EL (cell line): Measurements from ENCODE around the gene GAREM1.
"Not testable (repeated sequence)": the region's sequence is repeated elsewhere in the genome, so short reads cannot be mapped to it uniquely, and the experiment has no call there.

ENCODE experiments used
- DNase-seq: peaks from one replicate; pipeline ENCODE4 v3.0.0-alpha.2; 2016

The GAREM1 gene

DNA sequence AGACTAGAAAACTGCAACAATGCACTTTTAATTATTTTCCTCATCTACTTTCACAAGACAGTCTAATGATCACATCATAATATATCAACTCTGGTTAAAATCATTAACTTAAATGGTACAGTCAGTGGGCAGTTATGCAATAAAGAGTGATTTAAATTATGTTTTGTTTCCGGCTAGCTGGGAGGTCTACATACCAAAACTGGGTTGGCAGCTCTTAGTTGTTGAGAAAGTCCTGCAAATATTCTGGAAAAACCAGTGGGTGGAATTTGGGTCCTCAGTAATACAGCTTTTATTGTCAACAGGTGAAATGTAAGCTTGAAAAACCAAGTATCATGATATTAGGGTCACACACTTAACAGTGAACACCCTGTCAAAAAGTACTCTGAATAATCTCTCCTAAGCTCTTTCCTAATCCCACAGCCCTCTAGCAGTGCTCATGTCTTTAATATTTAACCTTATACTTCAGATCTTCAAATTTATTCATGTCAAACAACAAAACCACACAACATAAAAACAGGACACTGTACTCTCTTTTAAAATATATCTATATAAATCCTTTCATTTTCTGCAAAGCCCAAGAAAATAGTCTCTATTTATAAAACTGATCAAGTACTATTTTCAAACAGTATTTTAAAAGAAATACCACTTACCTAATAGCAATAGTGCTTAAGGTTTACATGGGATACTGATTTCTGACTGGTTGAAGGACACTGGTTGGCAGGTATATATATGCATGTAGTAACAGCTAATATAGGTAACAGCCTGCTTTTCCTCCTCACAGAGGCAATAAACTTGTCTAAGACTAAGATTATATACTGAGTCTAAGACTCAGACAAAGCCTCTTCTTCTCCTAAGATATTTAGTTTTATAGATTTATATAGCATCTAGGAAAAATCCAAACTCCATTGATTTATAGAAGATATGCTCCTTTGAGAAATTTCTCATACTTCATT, 103.8 kb downstream of the GAREM1 start:
- no peak for DNase-seq

DNA sequence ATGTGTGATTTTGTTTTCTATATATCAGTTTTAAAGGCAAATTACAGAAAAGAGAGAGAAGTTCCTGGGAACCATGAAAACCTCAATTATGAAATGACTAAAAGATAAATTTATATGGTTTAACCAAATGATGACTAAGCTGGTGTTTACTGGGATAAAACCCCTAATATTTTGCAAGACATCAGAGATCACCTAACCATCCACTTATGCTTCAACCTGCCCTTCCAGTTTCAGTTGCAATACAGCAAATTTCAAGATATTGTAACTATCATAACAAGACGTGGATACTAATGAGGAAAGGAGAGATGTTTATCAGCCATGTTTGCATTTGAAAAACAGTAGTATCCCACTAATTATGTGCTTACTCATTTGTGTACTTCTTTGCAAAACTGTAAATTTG, 108.2 kb downstream of the GAREM1 start:
- no peak for DNase-seq

DNA sequence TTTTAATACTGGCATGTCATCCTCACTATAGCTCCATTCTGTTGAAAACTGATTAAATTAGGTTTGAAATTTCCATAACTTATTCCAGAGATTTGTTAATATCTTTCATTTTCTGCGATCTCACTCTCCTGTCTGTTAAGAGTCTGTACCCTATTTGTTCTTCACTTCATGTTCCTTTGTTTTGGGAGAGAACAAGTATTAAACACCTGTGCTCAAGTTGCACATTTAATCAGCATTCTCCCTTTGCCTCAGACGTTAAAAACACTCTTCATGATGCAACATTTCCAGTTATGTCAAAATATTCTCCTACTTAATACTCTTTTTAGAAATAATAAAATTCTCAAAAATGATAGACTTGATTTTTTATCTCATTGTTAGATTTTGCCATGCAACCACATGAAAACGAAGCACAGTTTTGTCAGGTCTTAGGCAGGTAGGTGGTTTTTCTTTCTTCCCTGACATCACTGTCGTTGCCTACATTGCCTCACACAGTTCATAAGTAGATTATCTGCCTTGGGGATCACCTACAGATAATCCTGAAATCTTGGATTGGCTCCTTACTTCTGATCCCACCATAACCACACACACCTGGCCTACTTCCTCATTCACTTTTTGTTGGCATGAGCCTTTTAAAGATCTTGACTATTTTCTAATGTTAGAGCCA, 109.9 kb downstream of the GAREM1 start:
- no peak for DNase-seq

DNA sequence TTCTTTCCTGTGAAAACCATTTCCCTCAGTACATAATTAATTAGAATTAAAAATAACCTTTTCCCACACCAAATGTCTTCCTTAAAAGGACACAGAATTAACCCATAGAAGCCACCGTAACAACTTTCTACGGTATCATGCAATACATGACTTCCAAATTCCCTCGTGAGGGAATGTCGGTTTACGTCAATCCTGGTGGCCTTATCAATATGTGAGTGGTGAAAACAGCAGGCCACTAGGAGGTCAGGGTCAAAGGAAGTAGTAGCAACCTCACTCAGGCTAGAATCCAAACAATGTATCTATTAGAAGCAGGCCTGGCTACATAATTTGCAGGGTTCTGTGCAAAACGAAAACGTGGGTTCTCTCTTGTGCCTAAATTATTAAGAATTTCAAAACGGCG, 112.2 kb downstream of the GAREM1 start:
- DNase-seq = no peak

DNA sequence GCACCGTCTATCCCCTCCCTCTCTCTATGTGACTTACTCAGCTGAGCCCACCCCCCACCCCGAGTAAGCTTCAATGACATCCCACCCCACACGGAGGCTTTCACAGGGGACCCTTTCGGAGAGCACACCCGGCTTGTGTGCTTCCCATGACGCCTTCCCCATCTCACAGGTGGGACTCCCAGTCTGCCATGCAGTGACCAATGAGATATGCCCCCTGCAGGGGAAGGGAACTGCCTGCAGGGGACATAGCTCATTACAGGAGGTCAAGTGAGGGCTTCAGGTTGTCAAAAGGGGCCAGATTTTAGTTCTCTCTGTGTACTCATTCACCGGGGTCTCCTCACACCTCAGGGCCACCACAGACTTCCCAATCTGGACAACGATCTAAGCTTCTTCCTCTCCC, 112.6 kb downstream of the GAREM1 start:
- no peak for DNase-seq

DNA sequence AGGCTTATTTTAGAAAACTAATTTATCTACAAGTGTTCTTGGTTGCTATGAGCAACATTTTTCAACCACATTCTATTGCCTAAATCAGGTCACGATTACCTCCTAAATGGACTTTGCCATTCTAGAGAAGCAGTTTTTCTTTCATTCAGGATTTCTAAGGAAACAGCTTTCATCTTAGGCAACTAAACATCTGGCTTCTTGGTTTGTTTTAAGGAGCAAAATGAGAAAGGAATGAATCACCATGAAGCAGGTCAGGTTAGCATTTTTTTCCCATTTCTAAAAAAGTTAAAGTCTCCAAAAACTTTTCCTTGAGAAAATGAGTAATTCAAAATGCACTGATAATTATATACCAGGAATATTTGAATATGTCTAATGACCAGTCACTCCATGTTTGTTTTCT, 114.8 kb downstream of the GAREM1 start:
- no peak for DNase-seq

DNA sequence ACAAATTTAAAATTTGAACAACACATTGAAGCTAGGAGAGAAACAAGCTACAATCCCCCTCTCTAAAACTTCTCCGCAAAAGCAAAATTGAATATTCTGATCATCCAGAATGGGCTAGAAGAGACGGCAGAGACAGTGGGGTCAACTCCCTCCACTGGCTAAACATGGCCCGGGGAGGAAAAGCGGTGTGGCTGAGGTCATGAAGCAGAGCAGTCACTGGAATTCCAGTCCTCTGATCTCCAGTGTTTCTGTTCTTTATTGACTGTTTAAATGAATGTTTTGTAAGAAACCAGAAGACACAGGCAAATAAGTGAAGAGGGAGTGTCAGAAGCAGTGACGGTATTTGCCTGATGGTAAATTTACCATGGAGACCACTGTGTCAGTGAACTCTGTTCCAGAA, 116.2 kb downstream of the GAREM1 start:
- no peak for DNase-seq

DNA sequence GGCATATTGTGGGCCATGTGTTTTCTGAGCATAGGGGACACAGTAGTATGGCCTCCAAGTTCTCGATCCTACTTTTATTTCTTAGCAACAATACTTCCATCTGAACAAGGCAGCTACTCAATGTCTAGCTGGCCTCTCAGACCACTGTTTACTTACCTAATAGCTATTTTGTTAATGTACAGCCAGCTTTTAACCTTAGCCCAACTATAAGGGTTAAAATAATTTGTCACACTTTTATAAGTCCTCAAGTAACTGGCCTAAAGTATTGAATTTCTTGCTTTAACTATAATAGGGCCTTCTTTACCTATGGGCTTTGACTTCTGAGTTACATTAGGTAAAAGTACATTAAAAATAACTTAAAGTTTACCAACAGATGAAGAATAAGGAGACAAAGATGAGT, 117.4 kb downstream of the GAREM1 start:
- no peak for DNase-seq

DNA sequence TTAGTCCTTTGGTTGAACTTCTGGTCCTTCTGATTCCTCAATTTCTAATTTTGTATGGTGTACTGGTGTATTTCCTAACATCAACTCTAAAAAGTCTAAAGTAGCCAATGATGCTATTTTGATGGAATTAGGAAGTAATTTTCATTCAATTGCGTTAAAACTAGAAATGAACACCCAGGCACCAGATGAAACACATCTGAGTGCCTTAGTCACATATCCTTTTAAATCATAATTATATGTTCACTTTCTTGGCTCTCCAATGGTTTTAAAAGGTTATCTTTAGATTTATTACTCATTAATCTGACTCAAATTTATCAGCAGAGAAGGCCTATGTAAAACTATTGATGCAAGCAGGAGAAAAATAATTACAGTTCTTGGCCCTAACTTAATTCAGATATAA, 119.7 kb downstream of the GAREM1 start:
- no peak for DNase-seq

DNA sequence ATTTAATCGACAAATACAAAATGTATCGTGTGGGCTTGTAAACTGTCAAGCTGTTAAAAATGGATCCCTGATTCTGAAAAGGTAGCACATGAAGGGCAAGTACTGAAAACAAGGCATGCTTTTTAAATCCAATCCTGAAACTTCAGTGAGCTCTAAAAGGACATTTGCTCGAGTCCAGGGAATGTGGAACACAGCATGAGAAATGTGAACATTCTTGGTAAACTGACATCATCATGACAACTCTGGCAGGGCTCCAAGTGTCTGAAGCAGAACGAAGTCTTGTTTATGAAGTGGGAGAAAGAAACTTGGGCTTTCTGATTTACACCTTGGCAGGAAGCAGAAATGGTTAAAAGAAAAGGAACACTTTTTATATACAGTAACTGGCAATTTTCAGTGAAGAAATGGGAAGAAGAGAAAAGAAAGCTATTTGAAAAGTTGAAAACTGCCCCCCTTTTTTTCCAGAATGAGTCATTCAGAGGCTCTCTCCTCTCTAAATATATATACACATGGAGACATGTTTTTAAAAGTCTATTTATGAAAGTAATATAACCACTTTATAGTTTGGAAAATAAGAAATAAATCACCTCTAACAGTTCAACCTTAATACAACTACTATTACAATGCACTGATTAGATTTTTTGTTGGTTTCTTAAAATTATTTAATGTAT, 120.8 kb downstream of the GAREM1 start:
- peak; percentile 75 for DNase-seq

DNA sequence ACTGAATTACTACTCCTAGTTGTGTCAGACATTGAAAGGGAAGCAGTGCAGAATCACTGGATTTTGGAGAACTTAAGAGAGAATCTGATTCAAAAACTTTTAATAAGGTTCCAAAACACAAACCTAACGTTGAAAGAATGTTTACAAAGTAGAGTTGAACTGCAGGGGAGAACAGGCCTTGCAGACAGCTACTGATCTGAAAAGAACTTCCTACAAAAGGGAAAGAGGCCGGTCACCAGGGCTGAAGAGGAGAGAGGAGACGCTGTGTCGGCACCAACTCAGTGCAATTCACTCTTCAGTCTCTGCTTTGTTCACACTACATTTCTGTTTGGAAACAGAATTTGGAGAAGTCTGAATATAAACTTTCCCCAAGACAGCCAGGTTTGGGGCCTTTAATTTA, 124.0 kb downstream of the GAREM1 start:
- DNase-seq = no peak

DNA sequence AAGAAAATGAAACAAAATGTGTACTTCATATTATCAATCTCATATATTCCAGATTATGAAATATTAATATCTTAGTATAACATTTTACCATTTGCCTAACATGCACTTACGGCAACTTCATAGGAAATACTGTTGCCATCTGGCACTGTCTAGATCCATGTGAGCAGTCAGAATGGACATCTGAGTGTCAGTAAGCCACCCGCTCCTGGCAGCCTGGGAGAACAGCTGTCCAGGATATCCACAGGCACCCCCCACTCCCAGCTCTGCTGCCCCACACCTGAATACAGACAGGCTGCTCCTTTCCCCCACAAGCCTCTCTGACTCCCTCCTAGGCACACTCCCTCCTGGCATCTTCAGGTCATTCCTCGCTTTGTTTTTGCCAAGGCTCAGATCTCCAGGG, 127.0 kb downstream of the GAREM1 start:
- no peak for DNase-seq

DNA sequence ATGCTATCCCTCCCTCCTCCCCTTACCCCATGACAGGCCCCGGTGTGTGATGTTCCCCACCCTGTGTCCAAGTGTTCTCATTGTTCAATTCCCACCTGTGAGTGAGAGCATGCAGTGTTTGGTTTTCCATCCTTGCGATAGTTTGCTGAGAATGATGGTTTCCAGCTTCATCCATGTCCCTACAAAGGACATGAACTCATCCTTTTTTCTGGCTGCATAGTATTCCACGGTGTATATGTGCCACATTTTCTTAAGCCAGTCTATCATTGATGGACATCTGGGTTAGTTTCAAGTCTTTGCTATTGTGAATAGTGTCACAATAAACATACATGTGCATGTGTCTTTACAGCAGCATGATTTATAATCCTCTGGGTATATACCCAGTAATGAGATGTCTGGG, 129.6 kb downstream of the GAREM1 start:
- DNase-seq = not testable (repeated sequence)

DNA sequence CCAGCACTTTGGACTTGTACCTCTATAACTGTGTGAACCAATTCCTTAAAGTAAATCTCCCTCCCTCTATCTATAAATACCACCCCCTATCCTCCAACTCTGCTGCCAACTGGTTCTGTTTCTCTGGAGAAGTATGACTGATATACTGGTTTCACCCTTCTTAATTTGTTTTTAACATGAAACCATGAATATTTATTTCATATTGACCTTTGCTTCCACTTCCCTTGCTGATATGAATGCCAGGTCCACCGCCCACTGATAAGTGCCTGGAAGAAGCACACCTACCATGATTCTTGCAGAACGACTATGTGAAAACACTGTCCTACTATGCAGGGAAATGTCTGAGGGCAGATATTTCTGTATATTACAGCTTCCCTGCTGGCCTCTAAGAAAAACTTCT, 131.6 kb downstream of the GAREM1 start:
- DNase-seq = no peak

DNA sequence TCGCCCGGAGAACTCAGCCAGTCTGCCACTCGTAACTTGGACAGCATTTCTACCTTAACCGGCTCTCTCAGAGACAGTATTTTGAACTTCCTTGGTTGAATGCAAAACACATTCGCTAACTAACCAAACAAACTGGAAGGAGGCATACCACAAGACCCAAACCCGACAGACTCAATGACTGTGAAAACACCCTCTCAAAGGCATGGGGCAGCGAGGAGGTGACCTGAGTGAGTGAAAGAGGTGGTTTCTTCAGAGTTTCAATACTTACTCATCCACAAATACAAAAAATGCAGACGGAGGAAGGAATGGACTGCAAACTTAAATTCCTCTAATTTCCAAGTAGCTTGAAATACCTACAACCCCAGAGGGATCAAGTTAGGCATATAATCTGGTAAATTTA, 132.9 kb downstream of the GAREM1 start:
- no peak for DNase-seq

DNA sequence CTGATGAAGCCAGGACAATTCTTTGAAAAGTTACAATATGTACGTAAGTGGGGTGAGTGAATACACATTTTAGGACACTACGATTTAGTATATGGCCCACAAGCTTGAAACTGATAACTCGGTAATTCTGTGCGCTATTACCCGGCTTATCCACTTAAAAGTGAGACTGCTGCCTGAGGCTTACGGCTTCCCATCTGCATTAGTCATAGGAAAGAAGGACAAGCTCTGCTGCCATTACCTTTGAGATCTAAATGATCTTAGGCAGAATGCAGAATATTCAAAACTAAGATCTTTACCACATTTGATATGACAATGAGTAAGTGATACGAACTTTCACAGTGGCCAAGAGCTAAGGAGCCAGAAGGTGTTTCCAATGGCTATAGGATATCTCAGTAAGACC, 133.3 kb downstream of the GAREM1 start:
- no peak for DNase-seq

DNA sequence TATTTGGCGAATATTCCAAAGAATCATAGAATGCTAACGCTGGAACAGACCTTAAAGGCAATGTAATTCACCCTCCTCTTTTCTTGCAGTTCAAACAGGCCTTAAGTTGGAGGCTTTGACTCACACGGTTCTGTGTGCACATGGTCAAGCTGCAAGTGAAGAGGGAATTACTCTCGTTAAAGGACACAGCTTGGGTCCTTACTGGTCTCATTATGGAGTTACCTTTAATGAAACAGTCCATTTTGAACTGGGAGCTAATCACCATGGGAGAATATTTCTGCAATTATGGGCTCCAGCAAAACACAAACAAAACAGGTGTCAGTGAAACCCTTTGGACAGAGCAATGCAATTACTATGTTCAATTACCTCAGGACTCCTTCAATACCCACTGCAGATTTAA, 135.5 kb downstream of the GAREM1 start:
- DNase-seq = no peak

DNA sequence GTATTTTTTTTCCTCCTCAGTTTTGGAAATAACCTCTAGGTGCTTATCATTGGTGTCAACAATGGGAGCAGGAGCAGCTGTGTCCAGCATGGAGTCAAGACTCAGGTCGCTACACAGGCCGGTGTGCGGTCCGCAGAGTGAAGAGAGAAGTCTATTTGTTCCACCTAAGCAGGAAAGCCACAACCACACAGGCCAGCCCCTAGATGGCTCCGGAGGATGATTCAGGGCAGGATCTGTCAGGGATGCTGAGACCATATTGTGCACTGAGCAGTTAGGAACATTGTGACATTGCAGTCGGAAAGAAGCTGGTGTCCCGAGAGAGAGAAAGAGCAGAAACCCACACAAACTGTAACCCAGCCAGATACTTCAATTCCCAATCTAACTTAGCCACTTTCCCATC, 136.9 kb downstream of the GAREM1 start:
- DNase-seq = no peak

DNA sequence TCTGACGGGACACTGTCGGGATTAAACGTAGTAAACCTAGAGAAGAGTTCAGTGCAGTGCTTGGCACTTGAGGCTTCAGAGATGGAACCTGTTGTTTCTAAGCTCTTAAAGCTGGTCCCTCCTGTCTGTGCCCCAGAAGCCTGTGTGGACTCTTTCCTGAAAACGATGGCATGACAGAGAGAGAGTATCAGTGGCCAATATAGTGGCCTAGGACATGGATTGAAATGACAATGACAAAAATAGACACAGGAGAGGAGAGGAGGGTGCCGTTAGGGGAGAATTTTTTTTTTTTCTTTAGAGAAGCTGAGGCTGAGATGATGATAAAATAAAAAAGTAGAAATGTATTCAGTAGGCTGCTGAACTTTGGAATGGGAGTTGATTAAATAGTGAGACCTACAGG, 138.0 kb downstream of the GAREM1 start:
- no peak for DNase-seq

DNA sequence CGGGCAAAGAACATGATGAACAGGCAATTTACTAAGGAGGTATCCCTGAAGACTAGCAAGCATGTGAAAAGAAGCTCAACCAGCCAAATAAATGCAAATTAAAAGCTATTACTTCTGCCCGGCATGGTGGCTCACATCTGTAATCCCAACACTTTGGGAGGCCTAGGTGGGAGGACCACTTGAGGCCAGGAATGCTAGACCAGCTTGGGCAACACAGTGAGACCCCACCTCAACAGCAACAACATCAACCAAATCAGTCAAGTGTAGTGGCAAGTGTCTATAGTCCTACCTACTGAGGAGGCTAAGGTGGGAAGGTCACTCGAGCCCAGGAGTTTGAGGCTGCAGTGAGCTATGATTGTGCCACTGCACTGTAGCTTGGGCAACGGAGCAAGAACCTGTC, 141.7 kb downstream of the GAREM1 start:
- no peak for DNase-seq

DNA sequence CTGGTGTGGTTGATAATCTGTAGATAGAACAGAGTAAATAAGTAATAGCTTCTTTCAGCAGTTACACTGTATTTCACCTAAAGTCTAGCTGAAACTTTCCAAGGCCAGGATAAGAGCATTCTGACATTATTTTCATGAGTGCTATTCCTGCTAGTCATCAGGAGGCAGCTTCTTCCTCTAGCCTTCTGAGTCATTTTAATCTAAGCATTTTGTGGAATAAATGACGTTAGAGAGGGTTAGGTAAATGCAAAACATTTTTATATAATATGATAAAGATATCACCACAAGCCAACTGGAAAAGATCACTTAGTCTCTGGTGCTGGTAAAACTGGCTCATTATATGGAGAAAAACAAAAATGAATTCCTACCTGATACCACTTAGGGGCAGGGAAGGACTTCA, 142.3 kb downstream of the GAREM1 start:
- no peak for DNase-seq

DNA sequence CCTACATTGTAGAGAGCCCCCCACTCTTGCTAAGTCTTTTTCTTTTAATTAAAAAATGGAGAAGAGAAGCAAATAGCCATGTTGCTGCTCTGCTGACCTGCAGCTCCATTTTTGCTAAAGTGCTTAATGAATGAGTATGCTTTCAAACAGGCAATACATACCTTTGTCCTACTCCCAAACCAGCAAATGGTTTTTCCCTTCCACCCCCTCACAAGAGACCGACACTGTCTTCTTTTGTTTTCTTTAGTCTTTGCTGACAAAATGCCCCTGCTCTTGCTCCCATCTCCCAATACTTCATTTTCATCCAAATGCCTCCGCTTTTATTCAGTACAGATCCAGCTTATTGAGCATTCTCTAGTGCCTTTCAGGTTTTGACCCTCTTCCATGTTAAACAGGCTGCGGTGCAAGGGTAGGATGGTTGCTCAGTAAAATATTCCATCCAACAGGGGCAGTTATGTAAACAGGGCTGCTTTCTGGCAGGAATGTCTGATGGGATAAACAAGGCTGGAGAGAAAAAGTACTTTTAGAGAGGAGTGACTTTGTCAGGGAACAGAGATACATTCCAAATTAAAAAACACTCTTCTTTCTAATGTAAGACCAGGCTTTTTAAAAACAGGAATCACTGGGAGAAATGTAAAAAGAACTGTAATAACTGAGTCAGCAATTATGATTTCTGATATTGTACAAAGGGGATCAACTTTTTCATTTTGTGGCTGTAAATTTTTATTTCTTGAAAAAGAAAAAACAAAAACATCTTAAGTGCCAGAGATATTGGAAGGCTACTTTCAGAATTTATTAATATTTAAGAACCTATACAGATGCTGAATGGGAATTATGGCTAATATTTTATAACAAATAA, 144.0 kb downstream of the GAREM1 start:
- DNase-seq = no peak

DNA sequence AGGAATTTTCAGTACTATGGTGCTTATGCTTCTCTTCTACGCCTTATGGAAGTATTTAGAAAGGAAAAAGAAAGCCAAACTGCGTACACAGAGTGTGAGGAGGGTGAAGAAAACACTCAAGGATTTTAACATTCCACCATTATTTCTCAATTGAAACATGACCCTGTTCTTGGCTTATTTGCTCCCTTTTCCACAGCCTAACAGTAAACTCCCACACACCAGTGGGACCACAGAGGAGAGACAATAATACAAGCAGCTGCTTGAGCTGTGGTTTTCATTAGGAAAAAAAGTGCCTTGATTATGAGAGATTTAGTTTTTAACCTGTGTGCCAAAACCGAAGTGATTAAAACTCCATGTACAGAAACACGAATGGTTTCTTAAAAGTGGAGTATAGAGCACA, 146.5 kb downstream of the GAREM1 start:
- no peak for DNase-seq
